PFSK-1 (cell line): ENCODE results near the gene ANKS4B.

Experiments used
- POLR2AphosphoS5 ChIP-seq: IDR thresholded peaks from 2 replicates; pipeline ENCODE4 v1.6.1; 2012; ENCODE audit warnings: low read depth, mild to moderate bottlenecking, control low read depth, low read length, moderate library complexity
- REST ChIP-seq, 2 experiments: IDR thresholded peaks; 2 replicates each; pipeline versions ENCODE4 v1.6.1 to v1.8.0; 2011 to 2012; ENCODE audit warnings: low read depth in 2 of 2, low read length in 2 of 2, control low read depth in 1 of 2, inconsistent platforms in 1 of 2, mild to moderate bottlenecking in 1 of 2, moderate library complexity in 1 of 2; ENCODE audit not compliant: insufficient read depth in 1 of 2
- SIN3A ChIP-seq: IDR thresholded peaks from 2 replicates; pipeline ENCODE4 v1.6.1; 2012; ENCODE audit warnings: mild to moderate bottlenecking, low read length, moderate library complexity, borderline replicate concordance; ENCODE audit not compliant: insufficient read depth
- TAF1 ChIP-seq: IDR thresholded peaks from 2 replicates; pipeline ENCODE4 v1.6.1; 2012; ENCODE audit warnings: low read length, control low read depth, borderline replicate concordance; ENCODE audit not compliant: insufficient read depth

- TF ChIP-seq POLR2AphosphoS5: no peak
- TF ChIP-seq SIN3A: no peak
- no peak for TF ChIP-seq REST (IDR thresholded peaks at IDR 0.05; ENCODE audit: insufficient read depth in 1 of 2, low read depth in 2 of 2, low read length in 2 of 2)
- no peak for TF ChIP-seq TAF1
Measured at GRCh38 chr16:21211486-21211885, 22.0 kb upstream of the ANKS4B start, which contains the start of gene ZP2.
